NCI-H446 treated with DMSO at 0.1 percent for 48 hours (cell line): ENCODE results near the gene SERPINA1.

Experiments
- DNase-seq: peaks from one replicate; lab custom pipeline; 2025; lab: John Stamatoyannopoulos, UW

SERPINA1 gene

GRCh38 chr14:94397289-94398181, 9.1 kb upstream of the SERPINA1 start:
- DNase-seq: no peak

GRCh38 chr14:94396628-94397225, 8.3 kb upstream of the SERPINA1 start:
- DNase-seq: no peak

GRCh38 chr14:94395888-94396574, 7.6 kb upstream of the SERPINA1 start:
- DNase-seq: no peak

- DNase-seq: no peak
These were observed 7.0 kb upstream of the SERPINA1 start for GRCh38 chr14:94395282-94395887.

- DNase-seq: no peak
These were observed 6.3 kb upstream of the SERPINA1 start for GRCh38 chr14:94394581-94395207.

- no peak for DNase-seq
These were observed 5.7 kb upstream of the SERPINA1 start for GRCh38 chr14:94394025-94394493.

GRCh38 chr14:94393474-94393873, 5.1 kb upstream of the SERPINA1 start:
- DNase-seq: no peak

GRCh38 chr14:94392510-94392935, 4.1 kb upstream of the SERPINA1 start:
- DNase-seq: no peak

- DNase-seq: no peak
These were observed 3.0 kb upstream of the SERPINA1 start for GRCh38 chr14:94391281-94391975.

- no peak for DNase-seq
These were observed 2.1 kb upstream of the SERPINA1 start for GRCh38 chr14:94390372-94391086.

GRCh38 chr14:94389731-94390371, 1.4 kb upstream of the SERPINA1 start:
- DNase-seq: no peak

GRCh38 chr14:94389104-94389469, 685 bp upstream of the SERPINA1 start:
- DNase-seq: no peak

GRCh38 chr14:94388027-94388383, 397 bp downstream of the SERPINA1 start:
- no peak for DNase-seq

GRCh38 chr14:94387051-94388026, 1.1 kb downstream of the SERPINA1 start:
- DNase-seq: no peak

GRCh38 chr14:94386085-94387031, 2.0 kb downstream of the SERPINA1 start:
- no peak for DNase-seq

GRCh38 chr14:94385553-94386057, 2.8 kb downstream of the SERPINA1 start:
- no peak for DNase-seq

GRCh38 chr14:94384342-94384741, 4.1 kb downstream of the SERPINA1 start:
- no peak for DNase-seq

- no peak for DNase-seq
These were observed 4.6 kb downstream of the SERPINA1 start for GRCh38 chr14:94383777-94384176.
